HCT116 (cell line): ENCODE measurements around the gene OBP2B. TPM values are rescaled to one million over a fixed set of nuclear protein-coding genes. Genes with fewer than 3 reads are reported as not detected.

Experiments used
- ATAC-seq: fragments of 200-7000 bp; cut with Tn5 transposase; 2 replicates; pipeline ENCODE4 v1.9.1; 2020; ENCODE audit warnings: mild to moderate bottlenecking, moderate library complexity
- BruUV-seq: library from RNA; stranded (reverse); fragments of 400-500 nt; replicated peaks from 2 replicates; lab custom pipeline; 2021; lab: Mats Ljungman, UMichigan
- CTCF ChIA-PET: fragments of 300-600 bp; sonication (Branson Sonifier 250); formaldehyde crosslinking; loops from one replicate; lab custom pipeline; 2021; ENCODE audit warnings: antibody characterized with exemption; lab: Charles Lee
- POLR2A ChIA-PET: fragments of 300-600, 350-600 bp; sonication (Branson Sonifier 250); formaldehyde crosslinking; loops from one replicate; lab custom pipeline; 2021; ENCODE audit warnings: antibody characterized with exemption; lab: Charles Lee
- RAD21 ChIA-PET, 2 experiments: fragments of 300-600 bp; sonication (Branson Sonifier 250); formaldehyde crosslinking; loops; one replicate each; lab custom pipeline; 2023; ENCODE audit warnings: low total read pairs in 2 of 2; ENCODE audit not compliant: uncharacterized antibody in 2 of 2, unreplicated experiment in 2 of 2, low non-redundant PET in 1 of 2; lab: Charles Lee
- DNase-seq: peaks from one replicate; pipeline ENCODE4 v3.0.0-alpha.2; 2010; ENCODE audit warnings: low read depth, low spot score
- H2AFZ ChIP-seq: fragments of 200-600 bp; shearing (Covaris generic), sonication (generic); 2 replicates; pipeline ENCODE4 v1.6.1; 2017; ENCODE audit warnings: low read depth, mixed run types, mixed read lengths, antibody characterized with exemption, low read length; ENCODE audit not compliant: poor library complexity, severe bottlenecking
- H3K27ac ChIP-seq: 2 replicates; pipeline ENCODE4 v1.5.1; 2012; ENCODE audit warnings: low read depth, low read length
- H3K27me3 ChIP-seq: fragments of 200-600 bp; sonication (generic); 2 replicates; pipeline ENCODE4 v1.6.1; 2016; ENCODE audit warnings: mixed run types, low read length, mixed read lengths; ENCODE audit not compliant: insufficient read depth
- H3K36me3 ChIP-seq, 2 experiments: fragments of 200-500 bp in 1 of 2; fragments of 200-600 bp in 1 of 2; sonication (Bioruptor generic) in 1 of 2; sonication (generic) in 1 of 2; 2 replicates each; pipeline versions ENCODE4 v1.5.1 to v1.6.1; 2014 to 2016; ENCODE audit warnings: low read length in 2 of 2, inconsistent platforms in 1 of 2, mixed read lengths in 1 of 2, mixed run types in 1 of 2; ENCODE audit not compliant: insufficient read depth in 2 of 2, control insufficient read depth in 1 of 2
- H3K4me1 ChIP-seq, 2 experiments: fragments of 200-600 bp in 1 of 2; sonication (generic) in 1 of 2; 2 replicates each; pipeline versions ENCODE4 v1.5.1 to v1.6.1; 2012 to 2017; ENCODE audit warnings: low read length in 2 of 2, inconsistent platforms in 1 of 2, mild to moderate bottlenecking in 1 of 2, mixed read lengths in 1 of 2, mixed run types in 1 of 2, moderate library complexity in 1 of 2; ENCODE audit not compliant: insufficient read depth in 2 of 2, control insufficient read depth in 1 of 2
- H3K4me2 ChIP-seq: fragments of 200-600 bp; sonication (generic); 2 replicates; pipeline ENCODE4 v1.6.1; 2017; ENCODE audit warnings: mixed run types, low read length, mixed read lengths
- H3K4me3 ChIP-seq, 2 experiments: fragments of 200-600 bp in 1 of 2; sonication (generic) in 1 of 2; replicated peaks in 1 of 2; 2 replicates each; pipeline ENCODE4 v1.5.1; 2011 to 2016; ENCODE audit warnings: low read length in 2 of 2, control low read depth in 1 of 2, low read depth in 1 of 2, mild to moderate bottlenecking in 1 of 2, mixed read lengths in 1 of 2, mixed run types in 1 of 2
- H3K79me2 ChIP-seq: fragments of 200-600 bp; sonication (generic); 2 replicates; pipeline ENCODE4 v1.6.1; 2017; ENCODE audit warnings: mild to moderate bottlenecking, mixed run types, low read length, moderate library complexity, mixed read lengths; ENCODE audit not compliant: insufficient read depth
- H3K9ac ChIP-seq: fragments of 200-600 bp; sonication (generic); 2 replicates; pipeline ENCODE4 v1.6.1; 2016; ENCODE audit warnings: low read length, mixed read lengths
- H3K9me2 ChIP-seq: fragments of 200-600 bp; sonication (generic), shearing (Covaris generic); 2 replicates; pipeline ENCODE4 v1.6.1; 2017; ENCODE audit warnings: mixed run types, mild to moderate bottlenecking, moderate library complexity; ENCODE audit not compliant: insufficient read depth
- H3K9me3 ChIP-seq, 2 experiments: fragments of 200-500 bp in 1 of 2; fragments of 200-600 bp in 1 of 2; sonication (Bioruptor generic) in 1 of 2; sonication (generic) in 1 of 2; 2 replicates each; pipeline ENCODE4 v1.6.1; 2014 to 2017; ENCODE audit warnings: low read length in 2 of 2, mixed read lengths in 2 of 2, inconsistent platforms in 1 of 2, low read depth in 1 of 2, mild to moderate bottlenecking in 1 of 2, mixed run types in 1 of 2, moderate library complexity in 1 of 2; ENCODE audit not compliant: control insufficient read depth in 1 of 2, insufficient read depth in 1 of 2
- H4K20me1 ChIP-seq: fragments of 200-600 bp; sonication (generic), shearing (Covaris generic); 2 replicates; pipeline ENCODE4 v1.6.1; 2017; ENCODE audit warnings: mixed run types, mild to moderate bottlenecking, moderate library complexity; ENCODE audit not compliant: insufficient read depth
- ATF3 ChIP-seq: IDR thresholded peaks from 2 replicates; pipeline ENCODE4 v1.6.1; 2012
- CBX3 ChIP-seq: IDR thresholded peaks from 2 replicates; pipeline ENCODE4 v1.6.1; 2012; ENCODE audit warnings: low read depth
- CEBPB ChIP-seq: IDR thresholded peaks from 2 replicates; pipeline ENCODE4 v1.6.1; 2012; ENCODE audit warnings: low read depth
- EGR1 ChIP-seq: IDR thresholded peaks from 2 replicates; pipeline ENCODE4 v1.6.1; 2012; ENCODE audit warnings: low read depth
- ELF1 ChIP-seq: IDR thresholded peaks from 2 replicates; pipeline ENCODE4 v1.6.1; 2012; ENCODE audit warnings: low read depth, borderline replicate concordance
- EZH2 ChIP-seq: fragments of 200-600 bp; sonication (generic); IDR thresholded peaks from 2 replicates; pipeline ENCODE4 v1.6.1; 2017; ENCODE audit warnings: antibody characterized with exemption, mixed run types
- EZH2phosphoT487 ChIP-seq: fragments of 200-600 bp; IDR thresholded peaks from 2 replicates; pipeline ENCODE4 v1.6.1; 2018; ENCODE audit warnings: antibody characterized with exemption, borderline replicate concordance
- JUND ChIP-seq: IDR thresholded peaks from 2 replicates; pipeline ENCODE4 v1.6.1; 2012
- POLR2A ChIP-seq: IDR thresholded peaks from 2 replicates; pipeline ENCODE4 v1.7.0; 2011; ENCODE audit warnings: borderline replicate concordance; ENCODE audit not compliant: insufficient read depth, insufficient read length; ENCODE audit errors: extremely low read depth
- POLR2AphosphoS5 ChIP-seq: IDR thresholded peaks from 2 replicates; pipeline ENCODE4 v1.6.1; 2011; ENCODE audit warnings: mild to moderate bottlenecking, low read depth, low read length, moderate library complexity
- RAD21 ChIP-seq: IDR thresholded peaks from 2 replicates; pipeline ENCODE4 v1.6.1; 2012; ENCODE audit warnings: low read depth, mild to moderate bottlenecking
- SIN3A ChIP-seq: IDR thresholded peaks from 2 replicates; pipeline ENCODE4 v1.6.1; 2012; ENCODE audit warnings: low read depth
- SP1 ChIP-seq: IDR thresholded peaks from 2 replicates; pipeline ENCODE4 v1.6.1; 2012; ENCODE audit warnings: low read depth
- YY1 ChIP-seq: IDR thresholded peaks from 2 replicates; pipeline ENCODE4 v1.6.1; 2011; ENCODE audit warnings: low read length, low read depth, moderate library complexity, mild to moderate bottlenecking; ENCODE audit not compliant: insufficient replicate concordance; ENCODE audit errors: extremely low read depth
- ZBTB33 ChIP-seq: IDR thresholded peaks from 2 replicates; pipeline ENCODE4 v1.6.1; 2011; ENCODE audit warnings: mild to moderate bottlenecking, low read length, moderate library complexity; ENCODE audit not compliant: insufficient replicate concordance; ENCODE audit errors: extremely low read depth
- ZFX ChIP-seq: fragments of 450-650 bp; IDR thresholded peaks from 2 replicates; pipeline ENCODE4 v1.6.1; 2017
- ZNF274 ChIP-seq: fragments of 200-500 bp; sonication (Bioruptor generic); IDR thresholded peaks from 2 replicates; pipeline ENCODE4 v1.6.1; 2014; ENCODE audit warnings: mild to moderate bottlenecking, low read depth, low read length, inconsistent platforms
- intact Hi-C: fragments of 100-400 bp; cut with micrococcal nuclease; formaldehyde crosslinking; loops from 2 replicates; pipeline ENCODE4 v1.10.0; 2022
- total RNA-seq: library from RNA; stranded (reverse); gene quantifications from one replicate; pipeline ENCODE4 v1.2.1, GENCODE V29; 2021; ENCODE audit not compliant: unreplicated experiment

Gene OBP2B
- total RNA-seq, 1 experiment from 2014 or later, result not detected

- Histone ChIP-seq H3K4me1 (peaks cover 27 to 29% of the 10 kb centered on the region in 2 experiments), H3K4me2 (no peak overlapping the region), H4K20me1 (no peaks in the 10 kb centered on the region), H3K27ac (no peak overlapping the region), H3K9ac (no peak overlapping the region), H3K9me3 (no peaks in the 10 kb centered on the region), H2AFZ (no peak overlapping the region), H3K4me3 (no peak overlapping the region), H3K9me2 (no peaks in the 10 kb centered on the region), H3K79me2 (no peaks in the 10 kb centered on the region), H3K27me3 (no peaks in the 10 kb centered on the region), H3K36me3 (no peaks in the 10 kb centered on the region)
- intact Hi-C loops, result no loop called here
- ATAC-seq (no peak), DNase-seq (no peak)
- no TSS peak for BruUV-seq
- ChIA-PET RAD21 (no interaction called here), CTCF (interaction anchor here (1.5 kb wide), 1 partner anchor 9 kb away, joined by 4 read pairs; no protein-coding TSS in a partner anchor), POLR2A (no interaction called here)
- no peak for TF ChIP-seq ZBTB33
- no peak for TF ChIP-seq EZH2
- no peak for TF ChIP-seq EZH2phosphoT487
- TF ChIP-seq CBX3, result no peak
- TF ChIP-seq JUND, result no peak
- TF ChIP-seq EGR1, result no peak
- TF ChIP-seq SP1, result no peak
- no peak for TF ChIP-seq ZNF274
- TF ChIP-seq ELF1, result no peak
- TF ChIP-seq SIN3A, result no peak
- no peak for TF ChIP-seq POLR2AphosphoS5
- no peak for TF ChIP-seq CEBPB
- no peak for TF ChIP-seq RAD21
- TF ChIP-seq ZFX, result no peak
- no peak for TF ChIP-seq POLR2A
- no peak for TF ChIP-seq ATF3
- TF ChIP-seq YY1, result no peak
Measured at GRCh38 chr9:133247632-133248031, 38.6 kb upstream of the OBP2B start.
